Karpas-422 (cell line): ENCODE results near the gene ZNF782. TPM values are rescaled to one million over a fixed set of nuclear protein-coding genes. Genes with fewer than 3 reads are reported as not detected.
"Not testable (repeated sequence)": the region's sequence is repeated elsewhere in the genome, so short reads cannot be mapped to it uniquely, and the experiment has no call there.

Experiments used
- DNase-seq: peaks from one replicate; pipeline ENCODE4 v3.0.0-alpha.2; 2015
- H2AFZ ChIP-seq: fragments of 200-600 bp; sonication (generic); 2 replicates; pipeline ENCODE4 v1.6.1; 2014; ENCODE audit warnings: antibody characterized with exemption, low read length, mixed read lengths
- H3K27ac ChIP-seq: fragments of 200-600 bp; sonication (generic); 2 replicates; pipeline ENCODE4 v1.5.1; 2014; ENCODE audit warnings: mild to moderate bottlenecking, low read length, moderate library complexity
- H3K27me3 ChIP-seq: fragments of 200-600 bp; sonication (generic); 2 replicates; pipeline ENCODE4 v1.6.1; 2014; ENCODE audit warnings: low read length, mixed read lengths
- H3K36me3 ChIP-seq: fragments of 200-600 bp; sonication (generic); 2 replicates; pipeline ENCODE4 v1.6.1; 2014; ENCODE audit warnings: low read length, mixed read lengths; ENCODE audit not compliant: insufficient read depth
- H3K4me1 ChIP-seq: fragments of 200-600 bp; sonication (generic); 2 replicates; pipeline ENCODE4 v1.6.1; 2014; ENCODE audit warnings: mild to moderate bottlenecking, low read length, mixed read lengths
- H3K4me2 ChIP-seq: fragments of 200-600 bp; sonication (generic); 2 replicates; pipeline ENCODE4 v1.6.1; 2014; ENCODE audit warnings: low read length, low read depth, mild to moderate bottlenecking; ENCODE audit not compliant: poor library complexity, severe bottlenecking
- H3K4me3 ChIP-seq: fragments of 200-600 bp; sonication (generic); 2 replicates; pipeline ENCODE4 v1.5.1; 2014; ENCODE audit warnings: mild to moderate bottlenecking, antibody characterized with exemption, low read length, mixed read lengths
- H3K79me2 ChIP-seq: fragments of 200-600 bp; sonication (generic); 2 replicates; pipeline ENCODE4 v1.6.1; 2014; ENCODE audit warnings: mild to moderate bottlenecking, low read length, mixed read lengths
- H3K9ac ChIP-seq: fragments of 200-600 bp; sonication (generic); 2 replicates; pipeline ENCODE4 v1.6.0; 2014; ENCODE audit warnings: low read length
- H3K9me2 ChIP-seq: fragments of 200-600 bp; sonication (generic), shearing (Covaris generic); replicated peaks from 2 replicates; pipeline ENCODE4 v1.6.0; 2014; ENCODE audit warnings: mild to moderate bottlenecking, low read length, moderate library complexity; ENCODE audit not compliant: insufficient read depth
- H3K9me3 ChIP-seq: fragments of 300-700, 200-600 bp; sonication (generic); 2 replicates; pipeline ENCODE4 v1.6.1; 2014; ENCODE audit warnings: low read length, mixed read lengths
- H4K20me1 ChIP-seq: fragments of 200-600 bp; sonication (generic); 2 replicates; pipeline ENCODE4 v1.6.1; 2014; ENCODE audit warnings: mild to moderate bottlenecking, antibody characterized with exemption, low read length, low read depth; ENCODE audit not compliant: insufficient read depth
- total RNA-seq: library from RNA; depleted of rRNA; stranded (reverse); fragments of >200 nt; shearing (Covaris generic); gene quantifications from 2 replicates; pipeline ENCODE4 v1.2.3, GENCODE V29; 2014; ENCODE audit warnings: low replicate concordance

Gene ZNF782
- total RNA-seq, 1 experiment from 2014 or later: 8.9 TPM

DNA sequence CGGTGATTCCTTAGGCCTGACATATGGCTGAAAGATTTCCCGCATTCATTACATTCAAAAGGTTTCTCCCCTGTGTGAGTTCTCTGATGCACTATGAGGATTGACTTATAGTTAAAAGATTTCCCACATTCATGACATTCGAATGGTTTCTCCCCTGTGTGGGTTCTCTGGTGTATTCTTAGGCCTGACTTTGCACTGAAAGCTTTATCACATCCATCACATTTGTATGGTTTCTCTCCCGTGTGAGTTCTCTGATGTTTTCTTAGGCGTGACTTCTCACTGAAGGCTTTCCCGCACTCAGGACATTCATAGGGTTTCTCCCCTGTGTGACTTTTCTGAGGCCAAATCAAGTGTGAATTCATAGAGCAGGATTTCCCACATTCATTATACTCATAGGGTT lies 35.8 kb downstream of the ZNF782 start:
- peaks cover 62% of the 10 kb centered on the region for H3K9me3 ChIP-seq

DNA sequence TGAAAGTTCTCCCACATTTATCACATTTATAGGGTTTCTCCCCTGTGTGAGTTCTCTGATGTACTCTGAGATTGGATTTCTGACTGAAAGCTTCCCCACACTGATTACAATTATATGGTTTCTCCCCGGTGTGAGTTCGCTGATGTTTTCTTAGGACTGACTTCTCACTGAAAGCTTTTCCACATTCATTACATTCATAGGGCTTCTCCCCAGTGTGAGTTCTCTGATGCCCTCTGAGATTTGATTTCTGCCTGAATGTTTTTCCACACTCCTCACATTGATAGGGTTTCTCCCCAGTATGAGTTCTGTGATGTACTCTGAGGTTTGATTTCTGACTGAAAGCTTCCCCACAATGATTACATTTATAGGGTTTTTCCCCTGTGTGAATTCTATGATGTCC lies 36.3 kb downstream of the ZNF782 start:
- Histone ChIP-seq H4K20me1 (no peaks in the 10 kb centered on the region), H3K36me3 (peaks cover 72% of the 10 kb centered on the region), H3K4me3 (no peak overlapping the region), H3K79me2 (no peaks in the 10 kb centered on the region), H3K9ac (no peak overlapping the region), H3K27me3 (no peaks in the 10 kb centered on the region), H3K9me2 (no peaks in the 10 kb centered on the region), H2AFZ (no peak overlapping the region), H3K4me2 (no peak overlapping the region), H3K4me1 (no peaks in the 10 kb centered on the region), H3K27ac (no peak overlapping the region), H3K9me3 (peaks cover 62% of the 10 kb centered on the region)
- DNase-seq: no peak

More for the DNA sequence above, 35.8 kb downstream of the ZNF782 start:
- H3K36me3 ChIP-seq: peaks cover 77% of the 10 kb centered on the region
- no peak overlapping the region for H3K27ac ChIP-seq
- H3K79me2 ChIP-seq: no peaks in the 10 kb centered on the region
- H3K4me2 ChIP-seq: no peak overlapping the region
- no peak overlapping the region for H3K9ac ChIP-seq
- no peak overlapping the region for H3K4me3 ChIP-seq
- H2AFZ ChIP-seq: no peak overlapping the region
- no peaks in the 10 kb centered on the region for H3K4me1 ChIP-seq
- H3K27me3 ChIP-seq: no peaks in the 10 kb centered on the region
- DNase-seq: no peak
- no peaks in the 10 kb centered on the region for H4K20me1 ChIP-seq
- H3K9me2 ChIP-seq: no peaks in the 10 kb centered on the region

DNA sequence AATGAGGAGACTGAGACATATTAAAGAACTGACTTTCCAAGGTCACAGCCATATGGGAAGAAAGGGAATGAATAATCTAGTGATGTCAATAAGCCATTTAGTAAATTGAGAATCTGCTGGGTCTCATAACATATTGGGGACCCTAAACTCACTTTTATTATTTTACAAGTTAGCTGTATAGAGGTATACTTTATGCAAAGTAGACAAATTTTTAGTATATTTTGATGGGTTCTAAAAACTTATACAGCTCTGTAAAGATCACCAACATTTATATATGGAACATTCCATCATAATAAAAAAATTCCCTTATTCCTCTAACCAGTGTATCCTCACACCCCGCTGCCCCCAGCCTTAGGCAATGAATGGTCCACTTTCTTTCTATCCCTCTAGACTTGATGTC lies 40.7 kb downstream of the ZNF782 start:
- Histone ChIP-seq H3K4me2 (no peak overlapping the region), H3K79me2 (no peaks in the 10 kb centered on the region), H3K36me3 (peaks cover 43% of the 10 kb centered on the region), H3K4me3 (no peak overlapping the region), H3K27ac (no peak overlapping the region), H4K20me1 (no peaks in the 10 kb centered on the region), H3K9me3 (peaks cover 60% of the 10 kb centered on the region), H2AFZ (no peak overlapping the region), H3K4me1 (no peaks in the 10 kb centered on the region), H3K9me2 (no peaks in the 10 kb centered on the region), H3K9ac (no peak overlapping the region), H3K27me3 (no peaks in the 10 kb centered on the region)
- DNase-seq: no peak

DNA sequence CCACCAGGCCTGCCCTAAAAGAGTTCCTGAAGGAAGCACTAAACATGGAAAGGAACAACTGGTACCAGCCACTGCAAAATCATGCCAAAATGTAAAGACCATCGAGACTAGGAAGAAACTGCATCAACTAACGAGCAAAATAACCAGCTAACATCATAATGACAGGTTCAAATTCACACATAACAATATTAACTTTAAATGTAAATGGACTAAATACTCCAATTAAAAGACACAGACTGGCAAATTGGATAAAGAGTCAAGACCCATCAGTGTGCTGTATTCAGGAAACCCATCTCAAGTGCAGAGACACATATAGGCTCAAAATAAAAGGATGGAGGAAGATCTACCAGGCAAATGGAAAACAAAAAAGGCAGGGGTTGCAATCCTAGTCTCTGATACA lies 55.4 kb downstream of the ZNF782 start:
- H3K79me2 ChIP-seq, H4K20me1 ChIP-seq, H3K4me2 ChIP-seq, H3K27me3 ChIP-seq, H3K9me2 ChIP-seq, DNase-seq, H3K9ac ChIP-seq, H3K4me3 ChIP-seq, H2AFZ ChIP-seq, H3K27ac ChIP-seq, H3K4me1 ChIP-seq: not testable (repeated sequence)
- peaks cover 26% of the 10 kb centered on the region for H3K36me3 ChIP-seq
- H3K9me3 ChIP-seq: peaks cover 28% of the 10 kb centered on the region

DNA sequence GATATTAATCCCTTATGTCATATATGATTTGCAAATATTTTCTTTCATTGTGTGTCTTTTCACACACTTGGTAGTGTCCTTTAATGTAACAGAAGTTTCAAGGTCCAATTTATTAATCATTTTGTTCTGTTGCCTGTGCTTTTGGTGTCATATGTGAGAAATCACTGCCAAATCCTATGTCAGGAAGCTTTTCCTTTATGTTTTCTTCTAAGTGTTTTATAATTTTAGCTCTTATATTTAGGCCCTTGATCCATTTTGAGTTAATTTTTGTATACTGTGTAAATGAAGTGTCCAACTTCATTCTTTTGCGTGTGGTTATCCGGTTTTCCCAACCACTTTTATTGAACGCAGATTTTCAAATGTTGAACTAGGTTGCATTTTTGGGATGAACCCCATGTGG lies 70.3 kb downstream of the ZNF782 start:
- DNase-seq: no peak
- H3K9ac ChIP-seq: no peak overlapping the region

DNA sequence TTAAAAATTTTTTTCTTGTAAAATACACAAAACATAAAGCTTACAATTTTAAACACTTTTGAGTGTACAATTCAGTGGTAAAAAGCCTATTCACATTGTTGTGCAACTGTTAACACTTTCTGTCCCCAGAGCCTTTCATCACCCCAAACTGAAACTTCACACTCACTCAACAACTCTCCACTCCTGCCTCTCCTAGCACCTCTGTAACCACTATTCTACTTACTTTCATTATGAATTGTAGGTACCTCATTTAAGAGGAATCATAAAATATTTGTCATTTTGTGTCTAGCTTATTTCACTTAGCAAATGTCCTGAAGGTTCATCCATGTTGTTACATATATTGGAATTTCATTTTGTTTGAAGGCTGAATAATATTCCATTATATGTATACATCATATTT lies 72.1 kb downstream of the ZNF782 start:
- Histone ChIP-seq H3K36me3 (peaks cover 17% of the 10 kb centered on the region), H3K9me2 (no peaks in the 10 kb centered on the region), H4K20me1 (no peaks in the 10 kb centered on the region), H3K4me2 (no peak overlapping the region), H3K79me2 (peaks cover 14% of the 10 kb centered on the region), H2AFZ (no peak overlapping the region), H3K27me3 (no peaks in the 10 kb centered on the region), H3K9ac (no peak overlapping the region), H3K4me3 (no peak overlapping the region), H3K27ac (no peak overlapping the region), H3K4me1 (peaks cover 12% of the 10 kb centered on the region), H3K9me3 (peaks cover 19% of the 10 kb centered on the region; the same call in 1 of the 2 replicates)
- no peak for DNase-seq

More for the DNA sequence above, 70.3 kb downstream of the ZNF782 start:
- Histone ChIP-seq H3K4me2 (no peak overlapping the region), H3K4me1 (peaks cover 4% of the 10 kb centered on the region), H3K27me3 (no peaks in the 10 kb centered on the region), H4K20me1 (no peaks in the 10 kb centered on the region), H3K4me3 (no peak overlapping the region), H3K9me3 (peaks cover 23% of the 10 kb centered on the region), H3K27ac (no peak overlapping the region), H2AFZ (no peak overlapping the region), H3K79me2 (0 out of 2 replicates have a peak, but pooled peaks cover 2% of the 10 kb centered on the region), H3K9me2 (no peaks in the 10 kb centered on the region), H3K36me3 (peaks cover 20% of the 10 kb centered on the region)

DNA sequence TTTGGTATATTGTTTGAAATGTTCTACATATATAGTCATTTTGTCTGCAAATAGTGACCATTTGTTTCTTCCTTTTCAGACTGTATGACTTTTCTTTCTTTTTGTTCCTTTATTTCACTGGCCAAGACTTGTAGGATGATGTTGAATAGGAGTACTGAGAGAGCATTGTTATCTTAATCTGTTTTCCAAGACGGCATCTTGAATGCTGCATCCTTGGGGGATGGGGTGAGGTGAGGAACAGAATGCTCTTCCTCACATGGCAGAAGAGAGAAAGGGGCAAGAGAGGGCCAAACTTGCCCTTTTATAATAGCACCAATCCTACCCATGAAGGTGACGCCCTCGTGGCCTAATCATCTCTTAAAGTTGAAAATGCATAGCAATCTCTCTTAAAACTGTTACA lies 72.8 kb downstream of the ZNF782 start:
- Histone ChIP-seq H3K27ac (no peak overlapping the region), H3K79me2 (peaks cover 21% of the 10 kb centered on the region), H3K9ac (no peak overlapping the region), H3K9me3 (peaks cover 15% of the 10 kb centered on the region; the same call in 1 of the 2 replicates), H3K27me3 (no peaks in the 10 kb centered on the region), H4K20me1 (no peaks in the 10 kb centered on the region), H2AFZ (no peak overlapping the region), H3K36me3 (peaks cover 13% of the 10 kb centered on the region), H3K4me3 (no peak overlapping the region), H3K4me1 (peaks cover 16% of the 10 kb centered on the region), H3K4me2 (no peak overlapping the region), H3K9me2 (no peaks in the 10 kb centered on the region)
- no peak for DNase-seq

DNA sequence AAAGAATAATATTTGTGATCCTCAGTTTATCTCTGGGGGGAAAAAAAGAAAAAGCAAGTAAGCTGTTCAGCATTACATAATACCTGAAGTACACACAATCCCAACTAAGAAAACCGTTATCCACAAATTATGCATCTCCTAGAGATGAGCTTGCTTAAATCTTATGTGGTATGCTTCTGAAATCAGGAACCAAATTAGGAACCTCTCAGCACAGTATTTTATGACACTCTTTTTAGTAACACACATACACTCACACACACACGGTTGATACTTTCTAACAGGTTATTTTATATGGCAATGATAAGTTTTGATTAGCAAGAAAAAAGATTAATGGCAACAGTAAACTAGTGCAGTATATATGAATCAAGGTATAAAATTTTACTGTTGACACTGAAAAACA lies 75.2 kb downstream of the ZNF782 start:
- no peak overlapping the region for H2AFZ ChIP-seq
- peak overlapping the region; percentile 78 for H3K4me3 ChIP-seq
- H3K4me2 ChIP-seq: peak overlapping the region; percentile 86
- H3K36me3 ChIP-seq: peaks cover 23% of the 10 kb centered on the region
- H4K20me1 ChIP-seq: no peaks in the 10 kb centered on the region
- H3K9ac ChIP-seq: peak overlapping the region; percentile 86
- peaks cover 5% of the 10 kb centered on the region; the same call in 1 of the 2 replicates for H3K9me3 ChIP-seq
- no peaks in the 10 kb centered on the region for H3K27me3 ChIP-seq
- peaks cover 24% of the 10 kb centered on the region for H3K79me2 ChIP-seq
- H3K4me1 ChIP-seq: peaks cover 16% of the 10 kb centered on the region
- H3K27ac ChIP-seq: no peak overlapping the region
- no peaks in the 10 kb centered on the region for H3K9me2 ChIP-seq
- peak; percentile 51 for DNase-seq
